HG03565 (cell line): ENCODE results near the gene CA5A.
"Not testable (repeated sequence)": the region's sequence is repeated elsewhere in the genome, so short reads cannot be mapped to it uniquely, and the experiment has no call there.

Experiments
- ATAC-seq: cut with Tn5 transposase; IDR thresholded peaks from one replicate; pipeline ENCODE4 v1.9.1; 2021; ENCODE audit warnings: mild to moderate bottlenecking, moderate library complexity; ENCODE audit not compliant: unreplicated experiment

Gene CA5A

GRCh38 chr16:87897521-87898505, 38.5 kb downstream of the CA5A start:
- ATAC-seq = no peak

- ATAC-seq = not testable (repeated sequence)
These were observed 39.3 kb downstream of the CA5A start for GRCh38 chr16:87896924-87897520.

DNA sequence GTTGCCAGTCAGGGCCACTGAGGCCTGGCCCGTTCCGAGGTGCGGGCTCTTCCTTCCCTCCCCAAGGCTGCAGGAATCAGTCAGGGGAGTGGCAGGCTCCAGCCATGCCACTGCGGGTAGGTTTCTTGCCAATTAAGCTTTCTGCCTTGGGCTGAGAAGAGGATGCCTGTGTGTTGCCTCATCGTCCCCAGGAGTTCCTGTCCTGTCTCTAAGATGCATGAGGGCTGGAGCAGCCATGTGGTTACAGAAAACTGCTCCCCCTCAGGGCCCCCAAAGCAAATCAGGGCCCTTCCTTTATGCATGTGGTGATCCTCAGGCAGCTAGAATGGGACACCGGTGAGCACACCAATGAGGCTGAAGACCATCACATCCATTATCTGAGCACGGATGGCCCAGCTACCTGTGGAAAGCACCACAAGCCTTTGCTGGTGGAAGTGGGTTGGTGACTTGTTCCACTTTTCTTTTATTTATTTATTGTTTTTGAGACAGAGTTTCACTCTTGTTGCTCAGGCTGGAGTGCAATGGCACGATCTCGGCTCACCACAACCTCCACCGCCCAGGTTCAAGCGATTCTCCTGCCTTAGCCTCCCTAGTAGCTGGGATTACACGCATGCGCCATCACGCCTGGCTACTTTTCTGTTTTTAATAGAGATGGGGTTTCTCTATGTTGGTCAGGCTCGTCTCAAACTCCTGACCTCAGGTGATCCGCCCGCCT, 40.0 kb downstream of the CA5A start:
- not testable (repeated sequence) for ATAC-seq

- ATAC-seq = peak; percentile 69
These were observed 40.6 kb downstream of the CA5A start for GRCh38 chr16:87895641-87896141.

DNA sequence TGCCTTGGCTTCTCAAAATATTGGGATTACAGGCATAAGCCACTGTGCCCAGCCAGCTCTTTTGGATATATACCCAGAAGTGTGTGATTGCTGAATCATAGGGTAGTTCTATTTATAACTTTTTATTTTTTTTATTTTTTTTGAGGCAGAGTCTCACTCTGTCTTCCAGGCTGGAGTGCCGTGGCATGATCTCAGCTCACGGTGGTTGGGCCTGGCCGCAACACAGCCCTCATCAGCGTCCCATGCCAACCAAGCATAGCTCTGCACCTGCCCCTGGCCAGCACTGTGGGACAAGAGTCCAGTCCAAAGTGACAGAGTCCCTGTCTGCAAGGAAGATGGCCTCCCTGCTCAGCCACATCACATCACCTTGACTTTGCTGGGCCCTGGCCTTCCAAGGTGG, 42.3 kb downstream of the CA5A start:
- not testable (repeated sequence) for ATAC-seq

DNA sequence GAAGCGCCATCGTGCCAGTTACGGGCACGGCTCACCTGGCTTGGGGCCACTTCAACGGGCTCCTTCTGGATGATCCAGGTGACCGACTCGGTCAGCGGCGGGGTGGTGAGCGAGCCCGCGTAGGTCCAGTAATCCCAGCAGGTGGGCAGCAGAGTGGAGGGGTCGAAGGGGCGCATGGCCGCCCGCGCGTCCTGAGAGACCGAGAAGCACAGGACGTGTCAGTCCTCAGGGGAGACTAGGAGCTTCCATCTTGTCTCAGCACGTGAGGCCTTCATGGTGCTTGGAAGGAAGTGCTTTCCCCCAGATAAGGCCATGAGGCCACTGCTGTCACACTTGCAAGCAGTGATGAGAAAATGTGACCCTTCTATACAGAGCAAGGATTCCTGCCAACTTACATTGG, 44.6 kb downstream of the CA5A start:
- no peak for ATAC-seq

- ATAC-seq = not testable (repeated sequence)
These were observed 46.6 kb downstream of the CA5A start for GRCh38 chr16:87889762-87890161.

DNA sequence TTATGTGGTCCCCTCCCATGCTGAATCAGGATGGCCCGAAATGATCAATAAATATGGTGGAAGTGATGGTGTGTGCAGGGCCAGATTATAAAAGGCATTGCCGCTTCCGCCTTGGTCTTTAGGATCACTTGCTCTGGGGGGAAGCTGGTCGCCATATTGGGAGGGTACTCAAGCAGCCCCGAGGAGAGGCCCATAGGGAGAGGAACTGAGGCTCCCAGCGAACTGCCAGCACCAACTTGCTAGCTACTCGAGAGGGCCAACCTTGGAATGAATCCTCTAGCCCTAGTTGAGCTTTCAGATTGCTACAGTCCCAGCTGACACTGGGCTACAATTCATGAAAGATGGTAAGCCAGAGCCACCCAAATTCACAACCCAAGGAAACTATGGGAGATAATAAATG, 48.0 kb downstream of the CA5A start:
- ATAC-seq = not testable (repeated sequence)

DNA sequence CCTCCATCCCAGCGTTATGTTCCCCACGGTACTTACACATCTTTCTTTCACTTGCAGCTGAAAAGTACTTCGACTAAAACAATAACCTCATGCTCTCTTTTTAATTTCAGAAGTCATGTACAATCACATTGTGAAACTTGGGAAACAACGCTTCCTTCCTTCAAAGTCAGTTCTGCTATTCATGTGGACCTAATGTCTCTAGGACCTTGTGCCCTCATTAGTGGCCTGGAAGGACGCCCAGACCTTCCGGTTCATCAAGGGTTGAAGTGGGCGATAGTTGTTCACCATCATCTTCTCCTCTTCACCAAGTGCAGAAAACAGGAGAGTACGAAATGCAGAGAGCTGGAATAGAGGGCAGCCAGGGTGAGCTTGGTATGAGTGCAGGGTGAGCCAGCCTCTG, 48.4 kb downstream of the CA5A start:
- not testable (repeated sequence) for ATAC-seq

GRCh38 chr16:87885371-87885967, 50.9 kb downstream of the CA5A start:
- ATAC-seq = not testable (repeated sequence)

DNA sequence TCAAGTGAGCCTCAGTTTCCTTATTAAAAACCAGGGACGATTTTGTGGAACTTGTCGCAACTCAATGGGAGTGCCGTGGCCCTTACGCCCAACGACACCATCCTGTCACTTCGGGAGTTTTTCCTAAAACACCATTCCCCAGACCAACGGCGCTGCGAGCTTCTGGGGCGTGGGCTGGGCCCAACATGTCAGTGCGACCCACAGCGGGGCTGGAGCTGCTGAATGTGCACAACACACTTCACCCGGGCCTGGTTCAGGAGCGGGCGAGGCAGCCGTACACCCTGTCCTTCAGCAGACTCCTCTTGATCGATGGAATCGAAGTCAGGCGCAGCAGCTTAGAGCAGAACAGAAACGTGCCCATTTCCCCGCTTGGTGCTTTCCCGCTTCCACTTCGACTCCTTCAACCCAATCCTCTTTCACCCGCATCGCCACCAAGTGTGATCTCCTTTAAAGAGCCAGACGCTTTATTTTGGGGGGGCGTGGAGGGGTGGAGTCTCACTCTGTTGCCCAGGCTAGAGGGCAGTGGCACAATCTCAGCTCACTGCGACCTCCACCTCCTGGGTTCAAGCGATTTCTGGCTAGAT, 53.8 kb downstream of the CA5A start:
- ATAC-seq = no peak

GRCh38 chr16:87881324-87882200, 54.8 kb downstream of the CA5A start:
- ATAC-seq = no peak

GRCh38 chr16:87880117-87880696, 56.1 kb downstream of the CA5A start:
- ATAC-seq = no peak

DNA sequence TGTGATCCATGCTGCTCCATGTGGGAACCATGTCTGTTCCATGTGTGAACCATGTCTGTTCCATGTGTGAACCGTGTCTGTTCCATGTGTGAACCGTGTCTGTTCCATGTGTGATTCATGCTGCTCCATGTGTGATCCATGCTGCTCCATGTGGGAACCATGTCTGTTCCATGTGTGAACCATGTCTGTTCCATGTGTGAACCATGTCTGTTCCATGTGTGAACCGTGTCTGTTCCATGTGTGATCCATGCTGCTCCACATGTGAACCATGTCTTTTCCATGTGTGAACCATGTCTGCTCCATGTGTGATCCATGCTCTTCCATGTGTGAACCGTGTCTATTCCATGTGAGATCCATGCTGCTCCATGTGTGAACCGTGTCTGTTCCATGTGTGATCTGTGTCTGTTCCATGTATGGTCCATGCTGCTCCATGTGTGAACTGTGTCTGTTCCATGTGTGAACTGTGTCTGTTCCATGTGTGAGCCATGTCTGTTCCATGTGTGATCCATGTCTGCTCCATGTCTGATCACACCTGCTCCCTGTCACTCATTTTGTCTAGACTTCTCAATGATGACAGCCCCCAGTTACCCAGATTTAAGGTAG, 56.8 kb downstream of the CA5A start:
- not testable (repeated sequence) for ATAC-seq

DNA sequence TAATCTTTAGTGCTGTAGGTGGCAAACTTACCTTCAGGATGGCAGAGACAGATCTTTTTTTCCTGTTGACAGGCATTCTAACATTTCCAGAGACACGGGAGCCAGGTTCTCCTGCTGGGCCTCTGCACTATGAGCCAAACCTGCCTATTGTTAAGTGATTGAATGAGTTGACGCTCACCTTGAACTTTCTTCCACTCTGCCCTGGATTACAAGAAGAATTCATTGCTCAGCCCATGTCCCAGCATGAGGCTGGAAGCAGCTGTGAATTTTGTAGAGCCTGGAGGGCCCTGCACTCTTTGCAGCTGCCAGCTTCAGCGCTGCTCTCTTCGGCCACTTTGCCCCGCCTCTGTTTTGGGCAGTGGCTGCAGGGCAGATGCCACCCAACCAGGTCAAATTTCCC, 57.6 kb downstream of the CA5A start:
- ATAC-seq = no peak

- no peak for ATAC-seq
These were observed 58.3 kb downstream of the CA5A start for GRCh38 chr16:87877942-87878507.

DNA sequence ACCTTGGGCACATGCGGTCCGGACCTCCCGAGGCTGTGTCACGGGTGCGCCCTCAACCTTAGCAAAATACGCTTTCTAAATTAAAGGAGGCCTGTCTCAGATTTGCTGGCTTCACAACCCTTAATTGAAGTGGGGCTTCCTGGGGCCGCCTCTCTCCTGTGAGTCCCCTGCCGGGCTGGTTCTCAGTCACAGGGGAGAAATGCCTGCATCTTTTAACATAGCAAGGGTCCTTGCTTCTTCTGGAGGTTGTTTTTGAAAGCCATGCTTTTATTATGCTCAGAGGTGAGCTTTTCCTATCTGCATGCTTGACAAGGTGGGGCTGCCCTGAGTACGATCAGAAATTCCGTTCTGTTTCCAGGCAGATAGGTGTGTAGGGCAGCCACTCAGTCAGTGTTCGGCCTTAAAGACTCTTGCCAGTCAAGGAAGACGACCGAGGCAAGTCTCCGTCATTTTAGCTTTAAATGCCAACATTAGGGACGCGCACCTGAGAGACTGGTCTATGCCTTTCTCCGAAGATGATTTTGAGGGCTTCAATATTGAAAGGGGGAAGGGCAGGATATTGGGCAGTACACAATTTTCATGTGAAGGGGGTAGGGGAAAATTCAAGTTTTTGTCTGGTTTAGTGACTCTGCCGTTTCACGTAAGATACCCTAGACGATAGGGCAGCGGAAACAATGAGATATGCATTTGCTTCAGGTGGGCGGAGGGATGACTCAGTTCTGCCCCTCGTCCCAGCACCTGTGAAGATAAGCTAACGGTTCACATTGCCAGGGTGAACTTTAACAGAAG, 61.5 kb downstream of the CA5A start:
- no peak for ATAC-seq
